ENCODE measurements around the gene MSANTD4. TPM values are rescaled to one million over a fixed set of nuclear protein-coding genes. Genes with fewer than 3 reads are reported as not detected.

The MSANTD4 gene
- total RNA-seq, 1 experiment from 2014 or later = 17.5 TPM

DNA sequence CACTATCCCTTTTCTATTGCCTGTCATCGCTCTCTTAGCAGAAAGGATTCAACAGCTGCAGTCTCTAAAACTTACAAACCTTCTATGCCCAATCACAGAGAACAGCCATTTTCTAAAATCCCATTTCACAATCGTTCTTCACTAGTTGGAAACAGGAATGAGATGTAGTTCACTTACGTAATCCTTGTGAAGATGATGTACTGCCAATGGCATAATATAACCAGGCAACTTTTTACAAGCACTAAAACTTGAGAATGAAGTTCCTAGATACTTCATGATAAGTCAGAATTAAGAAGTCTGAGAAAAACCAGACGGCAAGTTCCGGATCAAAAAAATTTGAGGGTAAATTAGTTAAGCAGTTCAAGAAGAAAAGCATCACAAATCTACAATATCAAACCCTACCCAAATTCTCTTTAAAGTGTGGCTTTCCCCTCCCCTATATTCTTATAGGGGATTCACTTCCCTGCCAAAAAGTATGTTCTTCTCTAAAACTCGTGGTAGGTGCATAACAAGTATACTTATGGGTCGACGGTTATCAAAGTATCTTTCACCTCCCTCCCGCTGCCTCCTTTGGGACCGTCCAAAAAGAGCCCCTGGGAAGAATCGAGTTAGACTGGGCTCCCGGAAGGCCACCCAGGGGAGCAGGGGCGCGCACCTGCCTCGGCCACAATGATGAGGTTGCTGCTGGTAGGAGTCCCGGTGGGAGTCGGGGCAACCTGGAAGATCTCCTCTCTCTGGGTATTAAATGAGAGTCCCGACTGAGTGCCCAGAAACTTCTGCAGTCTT is 666 bp downstream of the MSANTD4 start:
- WGBS (ENCODE audit: extremely low coverage, insufficient read length, low lambda C conversion rate) = no CpG with 5 or more reads among the region's 18 CpGs
- DNase-seq = no peak
- Histone ChIP-seq H2BK15ac (ENCODE audit: low read depth, low read length) (0 out of 2 replicates have a peak overlapping the region, but pooled peaks have one; percentile 38), H3T11ph (ENCODE audit: low read length) (no peak overlapping the region), H2AK5ac (ENCODE audit: insufficient read length, low read length) (no peak overlapping the region), H3K27ac (ENCODE audit: insufficient read length, low read depth, low read length) (no peak overlapping the region), H3K14ac (ENCODE audit: insufficient read depth, low read length) (peak overlapping the region; percentile 94), H3K27me3 (ENCODE audit: insufficient read depth, low read length) (no peaks in the 10 kb centered on the region), H3K9ac (ENCODE audit: extremely low read depth, insufficient read length, low read length) (peak overlapping the region; percentile 88), H3K9me3 (ENCODE audit: control insufficient read depth, low read depth, low read length) (no peaks in the 10 kb centered on the region), H2BK20ac (ENCODE audit: low read depth, low read length, poor library complexity, severe bottlenecking) (no peak overlapping the region), H3K56ac (ENCODE audit: insufficient read length, low read depth, low read length) (no peak overlapping the region), H3K4me2 (ENCODE audit: insufficient read depth, insufficient read length, low read length) (peak overlapping the region; percentile 64), H2BK12ac (ENCODE audit: insufficient read length, low read depth, low read length) (no peak overlapping the region), H3K18ac (ENCODE audit: insufficient read length, low read depth, low read length) (peak overlapping the region; percentile 81), H2BK5ac (ENCODE audit: insufficient read length, low read length) (no peak overlapping the region), H4K8ac (replicated peaks; ENCODE audit: insufficient read length, low read depth, low read length) (no peak overlapping the region), H3K4me1 (ENCODE audit: insufficient read depth, low read length) (no peaks in the 10 kb centered on the region), H3K4ac (ENCODE audit: low read depth, low read length) (no peak overlapping the region), H4K5ac (ENCODE audit: insufficient read length, low read depth, low read length) (no peak overlapping the region), H3K79me1 (ENCODE audit: insufficient read depth, low read depth, low read length, poor library complexity, severe bottlenecking) (peaks cover 3% of the 10 kb centered on the region), H3K23me2 (ENCODE audit: insufficient read length, low read depth, low read length, poor library complexity, severe bottlenecking) (peaks cover 3% of the 10 kb centered on the region), H3K23ac (ENCODE audit: insufficient read length, low read depth, low read length) (no peak overlapping the region), H3K79me2 (ENCODE audit: insufficient read depth, low read length) (peaks cover 11% of the 10 kb centered on the region; the same call in 1 of the 2 replicates), H2BK120ac (ENCODE audit: low read depth, low read length, poor library complexity, severe bottlenecking) (no peak overlapping the region), H4K91ac (ENCODE audit: insufficient read length, low read depth, low read length) (no peak overlapping the region), H2AFZ (ENCODE audit: low read length) (no peak overlapping the region), H4K20me1 (ENCODE audit: control insufficient read depth, insufficient read depth, insufficient read length) (no peaks in the 10 kb centered on the region)
- no peaks in the 10 kb centered on the region for H3K27me3 Mint-ChIP-seq (ENCODE audit: low read depth)
- H3K36me3 Mint-ChIP-seq (ENCODE audit: insufficient read depth in 1 of 3, low read depth in 3 of 3) = peaks cover 2 to 5% (median 4%) of the 10 kb centered on the region in 3 experiments; a peak in 4 of 7 replicates
- H3K9me3 Mint-ChIP-seq = no peaks in the 10 kb centered on the region
- H3K4me1 Mint-ChIP-seq = peaks cover 32 to 34% of the 10 kb centered on the region in 2 experiments
- peak overlapping the region; percentile 44 to 87 (median 73); a peak in 5 of 7 replicates for H3K27ac Mint-ChIP-seq
- TF ChIP-seq, protein P1, sequence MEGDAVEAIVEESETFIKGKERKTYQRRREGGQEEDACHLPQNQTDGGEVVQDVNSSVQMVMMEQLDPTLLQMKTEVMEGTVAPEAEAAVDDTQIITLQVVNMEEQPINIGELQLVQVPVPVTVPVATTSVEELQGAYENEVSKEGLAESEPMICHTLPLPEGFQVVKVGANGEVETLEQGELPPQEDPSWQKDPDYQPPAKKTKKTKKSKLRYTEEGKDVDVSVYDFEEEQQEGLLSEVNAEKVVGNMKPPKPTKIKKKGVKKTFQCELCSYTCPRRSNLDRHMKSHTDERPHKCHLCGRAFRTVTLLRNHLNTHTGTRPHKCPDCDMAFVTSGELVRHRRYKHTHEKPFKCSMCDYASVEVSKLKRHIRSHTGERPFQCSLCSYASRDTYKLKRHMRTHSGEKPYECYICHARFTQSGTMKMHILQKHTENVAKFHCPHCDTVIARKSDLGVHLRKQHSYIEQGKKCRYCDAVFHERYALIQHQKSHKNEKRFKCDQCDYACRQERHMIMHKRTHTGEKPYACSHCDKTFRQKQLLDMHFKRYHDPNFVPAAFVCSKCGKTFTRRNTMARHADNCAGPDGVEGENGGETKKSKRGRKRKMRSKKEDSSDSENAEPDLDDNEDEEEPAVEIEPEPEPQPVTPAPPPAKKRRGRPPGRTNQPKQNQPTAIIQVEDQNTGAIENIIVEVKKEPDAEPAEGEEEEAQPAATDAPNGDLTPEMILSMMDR (conservative IDR thresholded peaks at IDR 0.05) = no peak
- H3K4me3 Mint-ChIP-seq = peak overlapping the region; percentile 91 to 97

Data from H9 (cell line).